HL-60 (cell line): ENCODE data around the gene PIWIL4.

Source experiments
- CTCF ChIP-seq: IDR thresholded peaks from one replicate; pipeline ENCODE4 v1.5.1; 2011; ENCODE audit warnings: low read length, control low read depth, inconsistent platforms; ENCODE audit not compliant: insufficient read depth
- POLR2AphosphoS5 ChIP-seq: IDR thresholded peaks from 2 replicates; pipeline ENCODE4 v1.6.1; 2012; ENCODE audit warnings: low read depth
- REST ChIP-seq: IDR thresholded peaks from 2 replicates; pipeline ENCODE4 v1.6.1; 2012; ENCODE audit warnings: low read depth; ENCODE audit not compliant: insufficient replicate concordance
- SPI1 ChIP-seq: IDR thresholded peaks from 2 replicates; pipeline ENCODE4 v1.6.1; 2012; ENCODE audit warnings: low read depth, mild to moderate bottlenecking, borderline replicate concordance

- TF ChIP-seq POLR2AphosphoS5 (no peak), CTCF (no peak), REST (no peak), SPI1 (no peak)
These were observed 17.8 kb downstream of the PIWIL4 start for GRCh38 chr11:94584978-94585377.
